GM12878 (cell line): ENCODE data around the gene DLD. TPM values are rescaled to one million over a fixed set of nuclear protein-coding genes. Genes with fewer than 3 reads are reported as not detected.

Experiments
- ATAC-seq: fragments of 200-7000 bp; cut with Tn5 transposase; 3 replicates; pipeline ENCODE4 v1.9.1; 2020; ENCODE audit warnings: mild to moderate bottlenecking, moderate library complexity
- BruUV-seq: library from RNA; stranded (reverse); fragments of 400-500 nt; replicated peaks from 2 replicates; lab custom pipeline; 2021; lab: Mats Ljungman, UMichigan
- CTCF ChIA-PET: fragments of 300-600 bp; sonication (Branson Sonifier 250); formaldehyde crosslinking; extraction: SDS; loops from one replicate; lab custom pipeline; 2021; ENCODE audit warnings: inconsistent platforms; lab: Yijun Ruan, JAX
- POLR2A ChIA-PET: fragments of 350-600 bp; formaldehyde crosslinking; extraction: SDS; loops from one replicate; lab custom pipeline; 2021; ENCODE audit warnings: inconsistent platforms; lab: Charles Lee
- RAD21 ChIA-PET: fragments of 300-600 bp; sonication (Branson Sonifier 250); formaldehyde crosslinking; loops from one replicate; lab custom pipeline; 2023; ENCODE audit warnings: antibody characterized with exemption; ENCODE audit not compliant: unreplicated experiment; lab: Charles Lee
- SMC1A ChIA-PET: fragments of 300-600 bp; sonication (Branson Sonifier 250); formaldehyde crosslinking; loops from one replicate; lab custom pipeline; 2023; ENCODE audit not compliant: unreplicated experiment, uncharacterized antibody; lab: Charles Lee
- DNase-seq: peaks from one replicate; pipeline ENCODE4 v3.0.0-alpha.2; 2011; ENCODE audit warnings: low read depth, low spot score
- FAIRE-seq: peaks from 3 replicates; lab custom pipeline; 2011; peaks lifted over from hg19 to GRCh38; lab: Jason Lieb, UNC
- H2AFZ ChIP-seq: 2 replicates; pipeline ENCODE4 v1.6.0; 2011; ENCODE audit warnings: low read depth, low read length, control low read depth; ENCODE audit not compliant: control insufficient read depth
- H3K27ac ChIP-seq: 2 replicates; pipeline ENCODE4 v1.5.1; 2011; ENCODE audit warnings: control low read depth; ENCODE audit not compliant: control insufficient read depth, insufficient read depth
- H3K27me3 ChIP-seq, 2 experiments: replicated peaks in 1 of 2; 2 replicates each; pipeline versions ENCODE4 v1.6.0 to v1.6.1; 2011; ENCODE audit warnings: low read length in 1 of 2; ENCODE audit not compliant: control insufficient read depth in 2 of 2, insufficient read depth in 2 of 2
- H3K36me3 ChIP-seq, 2 experiments: 2 replicates each; pipeline ENCODE4 v1.5.1; 2011; ENCODE audit warnings: low read length in 1 of 2; ENCODE audit not compliant: control insufficient read depth in 2 of 2, insufficient read depth in 2 of 2
- H3K4me1 ChIP-seq: 2 replicates; pipeline ENCODE4 v1.6.1; 2011; ENCODE audit warnings: mild to moderate bottlenecking, low read length, moderate library complexity, mixed read lengths; ENCODE audit not compliant: control insufficient read depth, insufficient read depth
- H3K4me2 ChIP-seq: 2 replicates; pipeline ENCODE4 v1.6.0; 2011; ENCODE audit warnings: control low read depth; ENCODE audit not compliant: control insufficient read depth, insufficient read depth
- H3K4me3 ChIP-seq: fragments of 200-600 bp; sonication (generic); 2 replicates; pipeline ENCODE4 v1.5.1; 2016
- H3K79me2 ChIP-seq: 2 replicates; pipeline ENCODE4 v1.6.0; 2011; ENCODE audit warnings: low read length; ENCODE audit not compliant: control insufficient read depth, insufficient read depth
- H3K9ac ChIP-seq: 2 replicates; pipeline ENCODE4 v1.8.0; 2011; ENCODE audit warnings: low read length, control low read depth, mixed read lengths; ENCODE audit not compliant: control insufficient read depth, insufficient read depth
- H3K9me3 ChIP-seq: replicated peaks from 3 replicates; pipeline ENCODE4 v1.5.1; 2011; ENCODE audit warnings: mild to moderate bottlenecking, low read length; ENCODE audit not compliant: control insufficient read depth, insufficient read depth
- H4K20me1 ChIP-seq: 2 replicates; pipeline ENCODE4 v1.6.0; 2011; ENCODE audit not compliant: control insufficient read depth, insufficient read depth
- GATAD2B ChIP-seq: fragments of 450-650 bp; conservative IDR thresholded peaks from 2 replicates; pipeline ENCODE4 v1.6.1; 2017; ENCODE audit warnings: low read depth, mild to moderate bottlenecking, moderate library complexity
- HDAC2 ChIP-seq: fragments of 200-600 bp; sonication (generic); IDR thresholded peaks from 2 replicates; pipeline ENCODE4 v1.6.1; 2017
- KDM1A ChIP-seq: fragments of 200-600 bp; sonication (generic); IDR thresholded peaks from 2 replicates; pipeline ENCODE4 v1.6.1; 2016; ENCODE audit warnings: borderline replicate concordance
- NFIC ChIP-seq: IDR thresholded peaks from 2 replicates; pipeline ENCODE4 v1.6.1; 2012; ENCODE audit warnings: low read depth, mild to moderate bottlenecking, inconsistent platforms, low read length, moderate library complexity
- NFXL1 ChIP-seq: fragments of 450-650 bp; IDR thresholded peaks from 2 replicates; pipeline ENCODE4 v1.6.1; 2017; ENCODE audit warnings: antibody characterized with exemption, mild to moderate bottlenecking, borderline replicate concordance
- NFYA ChIP-seq: IDR thresholded peaks from 2 replicates; pipeline ENCODE4 v1.6.1; 2011; ENCODE audit warnings: low read depth, mild to moderate bottlenecking, low read length, improper control_type of control experiment, borderline replicate concordance
- TCF7 ChIP-seq: IDR thresholded peaks from 2 replicates; pipeline ENCODE4 v1.6.1; 2014; ENCODE audit warnings: antibody characterized with exemption, borderline replicate concordance
- ZNF24 ChIP-seq: fragments of 450-650 bp; IDR thresholded peaks from 2 replicates; pipeline ENCODE4 v1.6.1; 2017; ENCODE audit warnings: antibody characterized with exemption, mild to moderate bottlenecking
- ZZZ3 ChIP-seq: IDR thresholded peaks from 2 replicates; pipeline ENCODE4 v1.6.1; 2011; ENCODE audit warnings: low read depth; ENCODE audit not compliant: control insufficient read depth, insufficient read length
- WGBS: methylation state at CpG from one replicate; pipeline ENCODE4 v1.1.6; 2016; ENCODE audit warnings: low lambda C conversion rate; ENCODE audit not compliant: insufficient replicate concordance, insufficient coverage; ENCODE audit errors: missing lambda C conversion rate; 5-methylcytosine and 5-hydroxymethylcytosine counted together
- in situ Hi-C: fragments of 300-500 bp; cut with MboI; formaldehyde crosslinking; loops from 9 replicates; pipeline ENCODE4 v1.14.3; 2018; ENCODE audit warnings: mixed read lengths
- intact Hi-C: fragments of 100-400 bp; cut with micrococcal nuclease; formaldehyde crosslinking; loops from one replicate; pipeline ENCODE4 v1.14.2; 2022; ENCODE audit not compliant: unreplicated experiment
- polyA plus RNA-seq, 11 experiments: library from polyadenylated mRNA; depleted of rRNA in 4 of 11; unstranded in 6 of 11; stranded (reverse) in 5 of 11; fragments of >200 nt; fragmentation: Nextera tagmentation in 4 of 11; fragmentation: Illumina TruSeq in 1 of 11; extraction: Ambion mirVana in 4 of 11; extraction: Trizol in 1 of 11; gene quantifications; 1 replicate in 1 of 11; 2 replicates in 10 of 11; pipeline versions ENCODE4 v1.2.1 to v1.2.3, GENCODE V29; 2011 to 2016; ENCODE audit warnings: inconsistent platforms in 2 of 11, missing spikeins in 2 of 11, low read depth in 1 of 11
- total RNA-seq, 4 experiments: library from RNA; depleted of rRNA in 3 of 4; stranded (reverse); fragments of >200 nt in 3 of 4; fragmentation: Illumina TruSeq in 1 of 4; extraction: Trizol in 1 of 4; gene quantifications; 2 replicates each; pipeline versions ENCODE4 v1.2.1 to v1.2.3, GENCODE V29; 2013 to 2021
- TF ChIP-seq, protein P1 (sequence below): fragments of 450-650 bp; IDR thresholded peaks from 2 replicates; pipeline ENCODE4 v1.6.1; 2017; ENCODE audit warnings: borderline replicate concordance
- TF ChIP-seq, protein P2 (sequence below): fragments of 450-650 bp; IDR thresholded peaks from 2 replicates; pipeline ENCODE4 v1.6.1; 2017; ENCODE audit warnings: mild to moderate bottlenecking

Gene DLD
- total and polyA plus RNA-seq, 10 of the 15 experiments (the other 5 are each of a cell fraction or from before 2014, with no cell fraction given) = 62.7 to 314 (median 161) TPM

DNA sequence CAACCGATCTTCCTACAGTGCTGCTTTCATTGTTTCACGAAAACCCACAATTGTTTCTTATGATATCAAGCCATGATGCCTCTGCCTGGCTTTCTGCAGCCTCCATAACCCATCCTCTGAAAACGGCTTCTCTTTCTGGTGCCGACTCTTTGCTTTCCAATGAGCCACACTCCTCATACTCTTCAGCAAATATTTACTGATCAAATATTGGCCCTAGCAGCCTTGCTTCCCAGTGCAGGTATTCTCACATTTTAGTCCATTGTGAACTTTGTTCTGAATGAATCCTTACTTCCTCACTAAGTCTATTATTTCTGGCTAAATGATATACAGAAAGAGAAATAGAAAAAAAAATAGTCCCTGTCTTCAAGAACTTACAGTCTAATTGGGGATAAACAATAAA, 76.4 kb downstream of the DLD start:
- no TSS peak for BruUV-seq
- POLR2A ChIA-PET = no interaction called here
- no peaks in the 10 kb centered on the region for H3K4me1 ChIP-seq
- ATAC-seq = no peak
- no peaks in the 10 kb centered on the region for H3K27me3 ChIP-seq
- H3K9ac ChIP-seq = no peak overlapping the region
- H3K4me3 ChIP-seq = no peak overlapping the region
- intact Hi-C loops = no loop called here
- no peak overlapping the region for H3K4me2 ChIP-seq
- no peak overlapping the region for H2AFZ ChIP-seq
- TF ChIP-seq NFXL1 (no peak), KDM1A (no peak), HDAC2 (no peak), NFIC (no peak), NFYA (no peak), ZZZ3 (no peak), ZNF24 (no peak), TCF7 (no peak), GATAD2B (no peak)
- TF ChIP-seq, protein P1, sequence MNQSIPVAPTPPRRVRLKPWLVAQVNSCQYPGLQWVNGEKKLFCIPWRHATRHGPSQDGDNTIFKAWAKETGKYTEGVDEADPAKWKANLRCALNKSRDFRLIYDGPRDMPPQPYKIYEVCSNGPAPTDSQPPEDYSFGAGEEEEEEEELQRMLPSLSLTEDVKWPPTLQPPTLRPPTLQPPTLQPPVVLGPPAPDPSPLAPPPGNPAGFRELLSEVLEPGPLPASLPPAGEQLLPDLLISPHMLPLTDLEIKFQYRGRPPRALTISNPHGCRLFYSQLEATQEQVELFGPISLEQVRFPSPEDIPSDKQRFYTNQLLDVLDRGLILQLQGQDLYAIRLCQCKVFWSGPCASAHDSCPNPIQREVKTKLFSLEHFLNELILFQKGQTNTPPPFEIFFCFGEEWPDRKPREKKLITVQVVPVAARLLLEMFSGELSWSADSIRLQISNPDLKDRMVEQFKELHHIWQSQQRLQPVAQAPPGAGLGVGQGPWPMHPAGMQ = no peak
- TF ChIP-seq, protein P2, sequence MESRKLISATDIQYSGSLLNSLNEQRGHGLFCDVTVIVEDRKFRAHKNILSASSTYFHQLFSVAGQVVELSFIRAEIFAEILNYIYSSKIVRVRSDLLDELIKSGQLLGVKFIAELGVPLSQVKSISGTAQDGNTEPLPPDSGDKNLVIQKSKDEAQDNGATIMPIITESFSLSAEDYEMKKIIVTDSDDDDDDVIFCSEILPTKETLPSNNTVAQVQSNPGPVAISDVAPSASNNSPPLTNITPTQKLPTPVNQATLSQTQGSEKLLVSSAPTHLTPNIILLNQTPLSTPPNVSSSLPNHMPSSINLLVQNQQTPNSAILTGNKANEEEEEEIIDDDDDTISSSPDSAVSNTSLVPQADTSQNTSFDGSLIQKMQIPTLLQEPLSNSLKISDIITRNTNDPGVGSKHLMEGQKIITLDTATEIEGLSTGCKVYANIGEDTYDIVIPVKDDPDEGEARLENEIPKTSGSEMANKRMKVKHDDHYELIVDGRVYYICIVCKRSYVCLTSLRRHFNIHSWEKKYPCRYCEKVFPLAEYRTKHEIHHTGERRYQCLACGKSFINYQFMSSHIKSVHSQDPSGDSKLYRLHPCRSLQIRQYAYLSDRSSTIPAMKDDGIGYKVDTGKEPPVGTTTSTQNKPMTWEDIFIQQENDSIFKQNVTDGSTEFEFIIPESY = no peak
- TF ChIP-seq, all 136 proteins: peak for 0
- Histone ChIP-seq H3K36me3 (no peaks in the 10 kb centered on the region), H3K27ac (no peak overlapping the region), H3K9me3 (no peaks in the 10 kb centered on the region), H3K79me2 (no peaks in the 10 kb centered on the region), H4K20me1 (no peaks in the 10 kb centered on the region)
- ChIA-PET SMC1A (no interaction called here), CTCF (interaction anchor here (1.0 kb wide), 1 partner anchor 48 kb away, joined by 3 read pairs; no protein-coding TSS in a partner anchor), RAD21 (no interaction called here)
- 45% methylated on average over 4 of the region's 4 CpGs for WGBS
- in situ Hi-C loops = no loop called here
- DNase-seq (no peak), FAIRE-seq (no peak)
